Central memory CD4-positive, alpha-beta T cell (primary cell): ENCODE measurements around the gene PIK3C2G.
"Not testable (repeated sequence)": the region's sequence is repeated elsewhere in the genome, so short reads cannot be mapped to it uniquely, and the experiment has no call there.

Experiments
- DNase-seq: peaks from one replicate; pipeline ENCODE4 v3.0.0; 2022

The PIK3C2G gene

DNA sequence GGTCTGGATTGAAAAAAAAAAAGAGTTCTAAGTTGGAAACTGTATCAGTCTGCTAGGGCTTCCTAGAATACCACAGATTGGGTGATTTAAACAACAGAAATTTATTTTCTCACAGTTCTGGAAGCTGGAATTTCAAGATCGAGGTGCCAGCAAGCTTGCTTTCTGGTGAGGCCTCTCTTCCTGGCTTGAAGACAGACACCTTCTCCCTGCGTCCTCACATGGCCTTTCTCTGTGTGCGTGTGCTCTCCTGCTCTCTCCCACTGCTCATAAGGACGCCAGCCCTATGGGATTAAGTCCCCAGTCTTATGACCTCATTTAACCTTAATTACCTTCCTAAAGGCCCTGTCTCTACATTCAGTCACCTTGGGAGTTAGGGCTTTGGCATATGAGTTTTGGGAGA, 215.5 kb downstream of the PIK3C2G start:
- no peak for DNase-seq

DNA sequence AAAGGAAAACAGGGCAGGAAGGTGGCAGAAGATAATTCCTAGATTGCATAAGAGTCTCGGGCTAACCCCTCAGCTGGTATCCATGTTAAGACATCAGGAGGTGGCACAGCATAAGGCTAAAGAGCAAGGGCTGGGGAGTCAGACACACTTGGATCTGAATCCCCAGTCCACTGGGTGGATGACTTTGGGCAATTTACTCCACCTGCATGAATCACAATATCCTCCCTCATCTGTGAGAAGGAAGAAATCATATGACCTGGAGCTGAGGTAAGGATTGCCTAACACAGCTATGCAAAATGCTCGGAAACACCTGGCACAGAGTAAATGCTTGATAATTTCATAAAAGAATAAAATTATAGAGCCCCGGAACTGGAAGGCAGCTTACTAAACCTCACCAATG, 217.9 kb downstream of the PIK3C2G start:
- DNase-seq, result no peak

DNA sequence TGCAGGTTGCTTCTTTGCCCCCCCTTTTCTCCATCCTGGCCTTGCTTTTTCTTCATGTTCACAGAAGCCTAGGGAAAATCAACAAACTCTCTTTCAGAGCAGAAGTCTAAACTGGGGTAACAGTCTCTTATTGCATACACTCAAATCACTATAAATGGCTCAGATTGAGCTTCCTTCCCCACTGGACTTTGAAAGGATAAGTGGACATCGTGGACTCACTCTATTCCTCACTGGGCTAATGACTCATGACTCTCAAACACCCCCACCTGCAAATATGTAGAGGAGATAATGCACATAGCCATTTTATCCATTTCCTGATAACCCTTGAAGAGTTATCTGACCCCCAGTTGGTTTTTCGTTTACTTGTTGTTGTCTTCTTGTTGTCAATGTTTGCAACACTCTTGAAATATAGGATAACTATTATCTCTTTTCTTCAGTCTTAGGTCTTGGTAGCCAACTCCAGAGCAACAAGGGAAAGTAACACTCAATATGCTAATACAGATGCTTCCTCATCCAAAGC, 221.3 kb downstream of the PIK3C2G start:
- DNase-seq, result no peak

DNA sequence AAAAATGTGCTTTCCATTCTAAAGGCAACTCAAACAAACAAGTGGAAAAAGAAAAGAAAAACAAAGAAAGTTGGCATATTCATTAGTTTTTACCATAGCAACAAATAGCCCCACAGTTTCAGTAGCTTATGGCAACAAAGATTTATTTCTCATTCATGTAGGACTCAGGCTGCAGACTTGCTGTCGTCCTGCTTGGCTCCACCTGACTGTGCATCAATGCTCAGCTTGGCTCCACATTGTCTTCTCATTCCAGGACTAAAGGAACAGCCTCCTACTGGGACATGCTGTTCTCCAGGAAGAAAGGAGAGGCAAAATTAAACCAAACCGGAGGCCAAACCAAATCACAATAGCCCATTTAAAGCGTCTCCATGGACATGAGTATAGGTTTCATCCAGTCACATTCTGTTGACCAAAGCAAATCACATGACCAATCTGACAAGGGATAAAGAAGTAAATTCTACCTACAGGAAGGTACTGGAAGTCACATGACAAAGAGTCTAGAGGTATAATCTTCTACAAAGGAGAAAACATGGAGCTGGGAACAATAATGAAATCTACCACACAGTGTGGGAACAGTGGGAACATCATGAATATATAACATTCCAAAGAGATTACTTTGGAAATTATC, 222.5 kb downstream of the PIK3C2G start:
- no peak for DNase-seq

DNA sequence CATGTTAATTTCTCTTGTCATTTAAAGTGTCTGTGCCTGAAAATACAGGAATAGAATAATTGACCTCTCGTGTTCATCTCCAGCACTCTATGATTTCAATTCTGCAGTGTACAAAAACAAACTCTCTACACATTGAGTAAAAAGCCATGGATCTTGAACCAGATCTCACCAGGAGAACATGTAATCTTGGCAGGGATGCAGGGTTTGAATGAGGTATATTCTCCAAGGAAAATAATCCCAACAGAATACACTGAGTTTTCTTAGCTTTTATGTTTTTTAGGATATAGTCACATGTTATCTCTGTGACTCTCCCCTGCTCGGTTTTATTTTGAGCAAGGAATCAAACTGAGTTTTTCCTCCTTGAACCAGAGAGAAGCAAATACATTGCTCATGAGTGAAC, 224.7 kb downstream of the PIK3C2G start:
- no peak for DNase-seq

DNA sequence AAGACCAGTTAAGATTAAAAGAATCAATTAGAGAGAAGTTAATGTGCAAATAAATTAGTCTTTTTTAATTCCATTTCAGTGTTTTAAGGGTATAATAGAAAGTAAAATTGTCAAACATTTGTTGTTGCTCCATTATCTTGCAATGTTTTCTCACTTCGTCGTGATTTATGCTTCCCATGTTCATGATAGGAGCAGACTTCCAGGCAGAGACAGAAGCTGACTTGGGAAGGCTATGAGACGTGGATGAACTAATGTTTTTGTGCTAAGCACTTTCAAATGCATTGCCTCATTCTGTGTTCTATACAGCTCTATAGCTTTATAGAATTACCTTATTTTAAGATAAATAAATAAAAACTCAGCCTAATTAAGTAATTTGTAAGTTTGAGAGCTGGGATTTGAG, 226.2 kb downstream of the PIK3C2G start:
- DNase-seq, result no peak

DNA sequence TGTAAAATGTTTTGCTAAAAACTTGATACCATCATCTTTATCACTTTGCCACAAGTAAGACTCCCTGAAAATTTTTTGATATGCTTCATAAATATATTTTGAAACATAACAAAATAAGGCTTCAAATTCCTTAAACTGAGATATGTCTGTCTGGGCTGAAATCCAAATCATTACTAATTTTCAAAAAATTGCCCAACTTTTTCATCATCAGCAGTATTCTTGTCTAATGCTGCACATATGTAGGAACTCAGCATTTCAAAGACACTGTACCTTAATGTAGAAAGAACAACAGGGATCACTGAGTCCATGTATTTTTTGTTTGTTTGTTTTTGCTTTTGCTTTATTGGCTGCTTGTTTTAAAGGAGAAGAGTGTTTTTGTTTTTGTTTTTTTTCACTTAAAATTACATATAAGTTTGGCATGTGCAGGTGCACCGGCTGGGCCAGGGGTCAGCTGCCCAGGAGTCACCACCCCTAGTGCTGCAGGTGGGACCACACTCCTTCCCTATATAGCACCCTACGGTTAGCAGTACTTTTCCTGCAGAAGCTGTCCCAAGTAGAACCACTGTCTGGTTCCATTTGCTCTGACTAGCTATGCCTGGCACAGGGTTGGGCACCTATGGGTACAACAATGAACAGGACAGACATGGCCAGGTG, 231.2 kb downstream of the PIK3C2G start:
- no peak for DNase-seq

DNA sequence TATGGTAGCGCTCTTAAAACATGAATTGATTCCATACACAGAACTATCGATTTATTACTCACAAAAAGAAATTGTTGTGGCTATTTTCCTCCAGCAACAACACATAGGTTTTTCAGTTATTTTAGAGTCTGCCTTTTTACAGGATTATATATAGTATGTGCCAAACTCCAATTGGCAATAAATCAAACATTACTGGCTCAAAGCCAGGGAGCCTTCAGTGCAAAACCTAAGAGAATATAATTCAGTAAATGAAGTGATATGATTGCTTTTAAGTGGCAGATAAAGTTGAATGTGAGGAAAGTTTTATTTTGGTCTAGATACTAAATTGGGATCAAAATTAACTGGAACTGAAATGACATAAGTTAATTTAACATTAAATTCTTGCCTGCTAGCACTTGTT, 234.8 kb downstream of the PIK3C2G start:
- no peak for DNase-seq

DNA sequence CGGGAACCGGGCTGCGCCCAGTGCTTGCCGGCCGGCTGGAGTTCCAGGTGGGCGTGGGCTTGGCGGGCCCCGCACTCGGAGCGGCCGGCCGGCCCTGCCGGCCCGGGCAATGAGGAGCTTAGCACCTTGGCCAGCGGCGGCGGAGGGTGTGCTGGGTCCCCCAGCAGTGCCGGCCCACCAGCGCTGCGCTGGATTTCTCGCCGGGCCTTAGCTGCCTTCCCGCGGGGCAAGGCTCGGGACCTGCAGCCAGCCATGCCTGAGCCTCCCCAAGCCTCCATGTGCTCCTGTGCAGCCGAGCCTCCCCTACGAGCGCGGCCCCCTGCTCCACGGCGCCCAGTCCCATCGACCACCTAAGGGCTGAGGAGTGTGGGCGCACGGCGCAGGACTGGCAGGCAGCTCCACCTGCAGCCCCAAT, 238.8 kb downstream of the PIK3C2G start:
- not testable (repeated sequence) for DNase-seq

DNA sequence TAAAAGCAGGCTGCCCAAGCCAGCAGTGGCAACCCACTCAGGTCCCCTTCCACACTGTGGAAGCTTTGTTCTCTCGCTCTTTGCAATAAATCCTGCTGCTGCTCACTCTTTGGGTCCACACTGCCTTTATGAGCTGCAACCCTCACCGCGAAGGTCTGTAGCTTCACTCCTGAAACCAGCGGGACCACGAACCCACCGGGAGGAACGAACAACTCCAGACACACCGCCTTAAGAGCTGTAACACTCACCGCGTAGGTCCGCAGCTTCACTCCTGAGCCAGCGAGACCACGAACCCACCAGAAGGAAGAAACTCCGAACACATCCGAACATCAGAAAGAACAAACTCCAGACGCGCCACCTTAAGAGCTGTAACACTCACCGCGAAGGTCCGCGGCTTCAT, 239.4 kb downstream of the PIK3C2G start:
- not testable (repeated sequence) for DNase-seq

DNA sequence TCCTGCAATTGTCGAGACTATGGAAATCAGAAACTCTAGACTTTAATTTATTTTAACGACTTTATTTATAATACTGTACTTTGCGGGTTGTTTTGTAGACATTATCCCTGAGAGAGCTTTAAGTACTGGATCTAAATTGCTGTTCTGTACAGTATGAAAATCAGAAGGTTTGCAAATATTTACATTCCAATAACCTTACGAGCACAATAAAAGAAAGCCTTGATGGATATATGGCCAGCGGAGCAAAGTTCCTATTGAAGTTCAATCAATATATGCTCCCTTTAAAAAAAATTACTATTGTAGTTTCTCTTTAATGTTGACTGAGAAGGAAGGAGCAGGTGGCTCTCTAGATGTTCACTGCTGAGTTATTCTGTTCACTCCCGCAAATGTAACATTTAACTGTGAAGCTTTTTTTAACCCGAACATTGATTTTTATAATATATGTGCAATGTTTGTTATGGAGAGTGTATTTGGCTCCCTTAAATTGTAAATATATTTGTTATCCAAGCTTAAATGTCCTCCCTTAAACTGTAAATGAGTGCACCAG, 241.2 kb downstream of the PIK3C2G start:
- DNase-seq, result no peak

DNA sequence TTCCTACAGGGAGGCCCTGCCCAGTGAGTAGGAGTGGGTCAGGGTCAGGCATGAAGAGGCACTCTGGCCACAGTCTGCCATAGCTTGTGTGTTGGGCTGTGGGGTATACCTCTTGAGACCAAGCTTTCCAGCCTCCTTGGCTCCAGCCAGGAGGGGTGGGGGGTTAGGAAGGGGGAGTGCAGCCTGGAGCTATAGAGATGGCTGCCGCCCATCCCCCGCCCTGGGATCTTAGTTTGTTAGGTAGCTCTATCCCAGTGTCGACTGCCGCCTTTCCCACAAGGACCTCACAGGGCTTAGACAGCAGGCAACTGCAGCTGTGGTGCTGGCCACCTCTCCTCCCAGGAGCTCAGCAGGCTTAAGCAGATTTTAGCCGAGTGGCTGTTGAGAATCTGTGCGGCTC, 260.1 kb downstream of the PIK3C2G start:
- no peak for DNase-seq

DNA sequence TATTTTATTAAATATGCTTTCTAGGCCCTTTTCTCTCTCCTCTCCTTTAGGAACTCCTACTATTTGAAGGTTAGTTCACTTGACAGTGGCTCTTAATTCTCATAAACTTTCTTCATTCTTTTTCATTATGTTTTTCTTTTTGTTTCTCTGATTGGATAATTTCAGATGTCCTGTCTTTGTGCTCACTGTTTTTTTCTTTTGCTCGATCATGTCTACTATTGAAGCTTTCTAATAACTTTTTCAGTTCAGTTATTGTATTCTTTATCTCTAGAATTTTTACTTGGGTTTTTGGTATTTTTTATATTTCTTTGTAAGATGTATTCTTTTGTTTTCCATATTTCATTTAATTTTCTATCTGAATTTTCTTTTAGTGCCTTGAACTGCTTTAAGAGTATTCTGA, 261.5 kb downstream of the PIK3C2G start:
- no peak for DNase-seq

DNA sequence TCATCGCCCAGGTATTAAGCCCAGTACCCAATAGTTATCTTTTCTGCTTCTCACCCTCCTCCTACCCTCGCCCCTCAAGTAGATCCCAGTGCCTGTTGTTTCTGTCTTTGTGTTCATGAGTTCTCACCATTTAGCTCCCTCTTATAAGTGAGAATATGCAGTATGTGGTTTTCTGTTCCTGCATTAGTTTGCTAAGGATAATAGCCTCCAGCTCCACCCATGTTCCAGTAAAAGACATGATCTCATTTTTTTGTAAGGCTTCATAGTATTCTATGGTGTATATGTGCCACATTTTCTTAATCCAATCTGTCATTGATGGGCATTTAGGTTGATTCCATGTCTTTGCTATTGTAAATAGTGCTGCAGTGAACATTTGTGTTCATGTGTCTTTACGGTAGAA, 281.2 kb downstream of the PIK3C2G start:
- not testable (repeated sequence) for DNase-seq

DNA sequence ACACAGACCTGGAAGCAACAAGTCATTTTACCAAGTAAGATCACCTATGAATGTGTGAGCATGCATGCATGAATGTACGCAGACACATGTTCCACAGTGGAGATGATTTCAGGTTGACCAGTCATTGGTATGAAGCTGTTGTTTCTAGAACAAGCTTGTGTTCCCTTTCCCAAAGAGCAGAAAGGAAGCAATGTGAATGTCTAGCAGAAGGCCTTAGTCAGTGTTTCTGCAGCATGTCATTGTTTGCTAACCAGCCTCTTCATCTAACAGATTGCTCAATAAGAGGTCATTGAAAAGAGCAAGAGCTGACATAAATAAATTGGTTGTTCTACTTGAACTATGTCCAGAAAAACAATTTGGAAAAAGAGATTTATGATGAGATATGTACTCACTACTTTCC, 285.1 kb downstream of the PIK3C2G start:
- DNase-seq, result no peak

DNA sequence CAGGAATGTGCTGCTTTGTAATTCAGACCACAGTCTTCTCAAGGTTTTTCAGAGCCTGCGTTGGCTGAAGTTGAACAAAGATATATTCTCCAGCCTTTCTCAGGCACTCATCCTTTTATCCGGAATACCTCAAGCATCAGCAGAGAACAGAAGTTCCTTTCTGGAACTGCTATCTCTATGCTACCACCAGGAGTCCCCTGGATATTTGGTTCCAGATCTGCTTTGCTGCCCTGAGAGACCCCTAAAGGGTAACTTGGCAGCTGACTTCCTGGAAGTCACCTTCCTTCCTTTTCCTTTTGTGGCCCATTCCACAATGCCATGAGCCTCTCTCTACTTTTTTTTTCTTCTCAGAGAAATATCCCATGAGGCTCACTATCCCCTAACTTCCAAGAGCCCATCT, 288.3 kb downstream of the PIK3C2G start:
- DNase-seq, result no peak

DNA sequence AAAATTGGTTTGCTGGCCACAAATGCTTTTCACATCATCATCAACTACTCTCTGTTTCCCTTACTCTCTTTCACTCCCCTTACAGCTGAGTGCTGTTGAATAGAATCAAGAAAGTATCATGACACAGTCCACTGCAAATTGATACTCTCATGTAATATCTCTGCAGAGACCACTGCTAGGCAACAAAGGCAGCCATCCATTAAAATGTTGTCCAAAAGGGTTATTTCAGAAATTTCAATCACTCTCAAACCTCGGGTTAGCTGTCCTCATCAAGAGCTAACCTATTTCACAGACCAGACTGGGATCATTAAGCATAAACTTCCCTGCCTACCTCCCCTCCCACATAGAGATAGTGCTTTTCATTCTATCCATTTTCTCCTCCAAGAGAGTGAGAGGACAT, 289.8 kb downstream of the PIK3C2G start:
- DNase-seq, result no peak

DNA sequence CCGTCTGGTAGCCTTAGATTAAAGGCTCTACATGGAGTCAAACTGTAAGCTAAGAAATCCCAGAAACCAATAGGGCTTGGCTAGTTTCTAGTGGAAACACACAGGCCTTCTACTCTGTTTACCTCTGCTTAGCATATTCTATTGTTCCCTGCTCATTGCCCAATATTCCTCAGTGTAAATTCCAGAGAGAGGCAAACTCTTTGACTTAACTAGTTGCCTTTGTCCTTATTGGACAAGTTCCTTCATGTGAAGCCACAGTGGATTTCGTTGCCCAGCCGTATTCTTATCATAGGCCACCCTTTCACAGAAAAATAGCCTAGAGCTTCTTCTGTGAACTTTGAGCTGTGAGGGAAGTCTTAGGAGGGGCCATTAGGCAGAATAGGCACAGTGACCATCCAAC, 290.4 kb downstream of the PIK3C2G start:
- no peak for DNase-seq

DNA sequence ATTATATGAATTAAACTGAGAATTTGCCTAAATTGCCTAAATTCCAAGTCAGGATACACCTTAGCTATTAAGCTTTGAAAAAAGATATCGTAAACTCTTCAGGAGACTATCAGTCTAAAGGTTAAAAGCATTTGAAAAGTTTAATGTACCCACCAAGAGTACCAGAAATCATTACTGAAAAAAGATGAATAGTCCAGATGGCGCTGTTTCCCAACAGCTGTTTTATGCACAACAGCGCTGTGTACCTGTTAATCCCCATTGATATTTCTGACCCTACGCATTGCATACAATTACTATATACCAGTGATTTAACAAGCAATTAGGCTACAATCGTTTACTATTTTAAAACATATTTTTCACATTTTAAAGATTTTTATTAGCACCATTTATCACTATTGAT, 291.5 kb downstream of the PIK3C2G start:
- no peak for DNase-seq

DNA sequence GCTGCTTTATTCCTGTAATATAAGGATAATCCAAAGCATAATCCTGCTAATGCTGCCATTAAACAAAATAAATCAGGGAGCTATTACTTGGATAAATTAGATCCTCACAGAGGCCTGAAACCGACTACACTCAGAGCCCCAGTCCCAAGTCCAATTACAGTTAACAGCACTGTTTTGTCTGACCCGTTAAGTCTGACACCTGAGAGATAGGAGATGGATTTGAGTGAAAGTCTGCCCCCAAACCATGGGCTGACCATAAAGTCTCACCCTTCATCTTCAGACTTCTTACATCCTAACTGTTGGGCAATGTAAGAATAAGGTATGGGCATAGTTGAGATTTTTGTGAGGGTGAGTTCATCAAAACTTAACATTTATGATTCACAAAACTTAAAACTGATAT, 294.8 kb downstream of the PIK3C2G start:
- no peak for DNase-seq

DNA sequence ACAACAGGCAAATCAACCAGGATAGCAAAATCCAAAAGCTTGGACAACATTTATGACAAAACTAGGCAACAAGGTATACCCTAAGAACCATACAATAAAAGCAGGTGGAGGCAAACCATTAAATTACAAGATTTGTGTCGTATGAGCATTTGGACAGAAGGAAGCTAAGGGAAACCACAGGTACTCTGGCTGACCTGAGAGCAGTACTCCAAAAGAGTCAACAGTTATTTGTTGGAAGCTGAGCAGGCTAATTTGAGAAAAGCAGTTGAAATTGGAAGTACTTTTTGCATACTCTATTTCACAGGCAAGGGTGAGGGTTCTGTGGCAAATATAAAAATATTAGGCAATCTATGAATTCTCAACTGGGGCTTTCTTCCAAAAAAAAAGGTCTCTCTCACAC, 297.9 kb downstream of the PIK3C2G start:
- DNase-seq, result no peak

DNA sequence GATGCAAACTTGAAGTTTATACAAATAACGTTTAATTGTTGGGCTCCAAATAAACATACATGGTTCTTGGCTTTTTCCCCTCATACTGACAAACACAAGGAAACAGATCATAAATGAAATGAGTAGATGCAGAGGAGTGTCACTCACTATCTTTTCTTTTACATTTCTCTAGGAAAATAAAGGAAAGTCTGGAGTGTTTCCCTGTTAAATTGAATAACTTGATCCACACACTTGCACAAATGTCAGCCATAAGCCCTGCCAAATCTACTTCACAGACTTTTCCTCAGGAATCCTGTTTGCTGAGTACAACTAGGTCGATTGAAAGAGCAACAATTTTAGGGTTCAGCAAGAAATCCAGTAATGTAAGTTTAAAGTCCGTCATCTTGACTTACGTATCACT, 301.2 kb downstream of the PIK3C2G start:
- DNase-seq, result no peak

DNA sequence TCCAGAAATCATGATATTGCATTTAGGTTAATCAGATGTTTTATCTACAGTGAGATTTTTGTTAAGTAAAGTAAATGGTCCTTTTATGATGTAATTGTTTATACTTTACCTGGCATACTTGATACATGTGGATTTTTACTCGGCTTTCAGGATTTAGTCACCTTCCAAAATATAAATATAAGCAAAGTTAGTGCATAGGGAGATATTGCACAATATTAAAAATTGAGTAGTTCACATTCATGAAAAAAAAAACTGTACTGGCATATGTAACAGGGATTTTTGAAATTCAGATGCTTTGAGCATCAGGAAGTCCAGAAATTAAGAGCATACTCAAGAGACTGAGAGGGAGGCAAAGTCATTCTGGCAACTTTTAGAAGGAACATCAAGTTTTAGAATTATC, 303.0 kb downstream of the PIK3C2G start:
- DNase-seq, result no peak

DNA sequence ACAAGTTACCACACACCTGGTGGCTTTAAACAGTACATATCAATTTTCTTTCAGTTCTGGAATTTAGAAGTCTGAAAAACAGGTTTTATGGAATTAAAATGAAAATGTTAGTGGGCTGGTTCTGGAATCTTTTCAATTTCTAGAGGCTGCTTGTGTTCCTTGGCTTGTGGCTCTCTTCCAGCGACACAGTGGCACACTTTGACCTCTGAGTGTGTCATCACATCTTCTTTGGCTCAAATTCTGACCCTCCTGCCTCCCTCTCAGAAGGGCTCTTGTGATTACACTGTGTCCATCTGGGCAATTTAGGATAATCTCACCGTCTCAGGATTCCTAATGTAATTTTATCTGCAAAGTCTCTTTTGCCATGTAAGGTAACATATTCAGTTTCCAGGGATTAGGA, 306.5 kb downstream of the PIK3C2G start:
- DNase-seq, result no peak

DNA sequence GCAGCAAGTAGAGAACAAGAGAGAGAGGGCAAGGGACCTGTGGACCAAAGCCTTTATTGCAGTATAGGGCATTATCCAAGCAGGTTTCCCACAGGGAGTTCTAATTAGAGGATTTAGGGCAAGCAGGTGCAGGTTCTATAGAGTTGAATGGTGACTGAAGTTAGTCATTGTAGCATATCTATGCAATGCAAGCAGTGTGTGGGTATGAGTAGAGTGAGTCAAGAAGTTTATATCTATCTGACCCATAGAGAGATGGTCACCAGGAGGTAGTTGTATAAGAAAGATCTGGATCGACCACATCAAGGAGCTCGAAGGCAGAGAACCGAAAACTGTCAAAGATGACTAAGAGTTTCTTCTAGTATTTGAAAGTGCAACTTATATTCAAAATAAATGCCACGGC, 309.2 kb downstream of the PIK3C2G start:
- DNase-seq, result no peak
